ENCODE data around the gene ZMYND12. TPM values are rescaled to one million over a fixed set of nuclear protein-coding genes. Genes with fewer than 3 reads are reported as not detected.

The ZMYND12 gene
- polyA plus RNA-seq, 1 of the 3 experiments (the other 2 are of a cell fraction) = 0.18 TPM

- ChIA-PET CTCF (interaction anchor here (1.0 kb wide), 1 partner anchor 16 kb away, joined by 4 read pairs; no protein-coding TSS in a partner anchor), POLR2A (no interaction called here)
- 93% methylated on average over 3 of the region's 3 CpGs for WGBS (ENCODE audit: low lambda C conversion rate)
Observed at GRCh38 chr1:42490237-42490636, 34.4 kb upstream of the ZMYND12 start.

GRCh38 chr1:42484382-42484781, 28.6 kb upstream of the ZMYND12 start:
- 4% methylated on average over 2 of the region's 2 CpGs for WGBS (ENCODE audit: low lambda C conversion rate)
- Histone ChIP-seq H3K9ac (no peak overlapping the region), H3K36me3 (replicated peaks in 1 of 2; ENCODE audit: control insufficient read depth in 1 of 2, insufficient read depth in 2 of 2, low read length in 1 of 2) (peaks cover 0 to 3% of the 10 kb centered on the region in 2 experiments), H3K9me3 (no peaks in the 10 kb centered on the region), H3K9me2 (no peaks in the 10 kb centered on the region), H3K4me1 (ENCODE audit: control insufficient read depth in 1 of 2, insufficient read depth in 2 of 2, low read depth in 1 of 2, low read length in 1 of 2) (no peaks in the 10 kb centered on the region), H3F3A (replicated peaks; ENCODE audit: insufficient read depth) (peaks cover 4% of the 10 kb centered on the region), H3K27ac (ENCODE audit: low read depth in 2 of 2, low read length in 1 of 2) (peak overlapping the region; percentile 19 to 63; a peak in 3 of 4 replicates), H3K79me2 (ENCODE audit: insufficient read depth) (no peaks in the 10 kb centered on the region), H3K4me2 (no peak overlapping the region), H3K4me3 (ENCODE audit: low read depth in 2 of 2, low read length in 1 of 2) (no peak overlapping the region), H3K27me3 (ENCODE audit: insufficient read depth) (no peaks in the 10 kb centered on the region), H2AFZ (ENCODE audit: low read depth) (no peak overlapping the region), H4K20me1 (ENCODE audit: insufficient read depth) (no peaks in the 10 kb centered on the region)
- POLR2A ChIA-PET = no interaction called here
- no peak for DNase-seq
- peak; percentile 67 for TF ChIP-seq JUND (IDR thresholded peaks at IDR 0.05)
- TF ChIP-seq TCF12 (IDR thresholded peaks at IDR 0.05) = peak; percentile 73
- peak; percentile 21; the same call in 1 of the 2 replicates for TF ChIP-seq NFIC (IDR thresholded peaks at IDR 0.05; ENCODE audit: borderline replicate concordance)
- TF ChIP-seq FOSL2 (IDR thresholded peaks at IDR 0.05; ENCODE audit: borderline replicate concordance, low read depth) = peak; percentile 82
- no peak for TF ChIP-seq RAD21 (IDR thresholded peaks at IDR 0.05; ENCODE audit: low read length)
- CTCF ChIA-PET = interaction anchor here (1.0 kb wide), 2 partner anchors 9 to 94 kb away, joined by 3 read pairs; no protein-coding TSS in a partner anchor

More at GRCh38 chr1:42490237-42490636, 34.4 kb upstream of the ZMYND12 start:
- Histone ChIP-seq H3K4me2 (no peak overlapping the region), H3F3A (replicated peaks; ENCODE audit: insufficient read depth) (no peaks in the 10 kb centered on the region), H4K20me1 (ENCODE audit: insufficient read depth) (no peaks in the 10 kb centered on the region), H3K36me3 (replicated peaks in 1 of 2; ENCODE audit: control insufficient read depth in 1 of 2, insufficient read depth in 2 of 2, low read length in 1 of 2) (peaks cover 0 to 6% of the 10 kb centered on the region in 2 experiments), H3K9me2 (no peaks in the 10 kb centered on the region), H3K9me3 (no peaks in the 10 kb centered on the region), H3K27me3 (ENCODE audit: insufficient read depth) (no peaks in the 10 kb centered on the region), H3K27ac (ENCODE audit: low read depth in 2 of 2, low read length in 1 of 2) (no peak overlapping the region), H3K9ac (no peak overlapping the region), H3K4me1 (ENCODE audit: control insufficient read depth in 1 of 2, insufficient read depth in 2 of 2, low read depth in 1 of 2, low read length in 1 of 2) (no peaks in the 10 kb centered on the region), H2AFZ (ENCODE audit: low read depth) (no peak overlapping the region), H3K79me2 (ENCODE audit: insufficient read depth) (no peaks in the 10 kb centered on the region), H3K4me3 (ENCODE audit: low read depth in 2 of 2, low read length in 1 of 2) (no peak overlapping the region)
- TF ChIP-seq SMC3 (IDR thresholded peaks at IDR 0.05; ENCODE audit: low read depth, low read length) (no peak), IRF3 (IDR thresholded peaks at IDR 0.05; ENCODE audit: low read depth, low read length) (no peak), MAX (IDR thresholded peaks at IDR 0.05; ENCODE audit: low read depth) (no peak), USF1 (IDR thresholded peaks at IDR 0.05; ENCODE audit: borderline replicate concordance, low read depth) (no peak), EZH2phosphoT487 (IDR thresholded peaks at IDR 0.05; ENCODE audit: borderline replicate concordance, low read depth) (no peak), RXRA (IDR thresholded peaks at IDR 0.05; ENCODE audit: borderline replicate concordance, low read depth) (no peak), GATA2 (CRISPR knock-in tag; IDR thresholded peaks at IDR 0.05) (no peak), TEAD4 (IDR thresholded peaks at IDR 0.05; ENCODE audit: borderline replicate concordance, insufficient read depth) (no peak)
- no peak for DNase-seq

Data from SK-N-SH (cell line).